ENCODE results near the gene OTOS. TPM values are rescaled to one million over a fixed set of nuclear protein-coding genes. Genes with fewer than 3 reads are reported as not detected.
A peak's percentile ranks its signal among the peaks of the same experiment; 100 is the strongest.

OTOS gene
- total RNA-seq, 2 experiments from 2014 or later = not detected

- no peaks in the 10 kb centered on the region for H3K9me3 Mint-ChIP-seq
- Histone ChIP-seq H3K4me3 (ENCODE audit: low read length) (no peak overlapping the region), H3K27me3 (ENCODE audit: control insufficient read depth in 1 of 2, insufficient read depth in 2 of 2, low read length in 2 of 2) (peaks cover 6 to 18% of the 10 kb centered on the region in 2 experiments), H3K9me3 (ENCODE audit: control insufficient read depth in 1 of 2, insufficient read depth in 1 of 2, low read length in 2 of 2) (peaks cover 0 to 4% of the 10 kb centered on the region in 2 experiments), H3K4me1 (ENCODE audit: insufficient read depth, low read length) (peaks cover 8% of the 10 kb centered on the region), H3K36me3 (ENCODE audit: insufficient read depth, low read length) (no peaks in the 10 kb centered on the region), H3K27ac (ENCODE audit: low read depth in 1 of 2, low read length in 2 of 2) (no peak overlapping the region)
- TF ChIP-seq CTCF (IDR thresholded peaks at IDR 0.05) = no peak
- no peak overlapping the region for H3K27ac Mint-ChIP-seq
- peaks cover 4% of the 10 kb centered on the region for H3K27me3 Mint-ChIP-seq
- DNase-seq = no peak
- no peak overlapping the region for H3K4me3 Mint-ChIP-seq
- H3K36me3 Mint-ChIP-seq (ENCODE audit: low read depth) = no peaks in the 10 kb centered on the region
- ATAC-seq (ENCODE audit: poor library complexity) = no peak
- intact Hi-C loops (cut with DNase I, micrococcal nuclease) = loop anchor here (1.0 to 10.0 kb wide), 5 partner anchors 83 to 1780 kb away; no protein-coding TSS in a partner anchor
- H3K4me1 Mint-ChIP-seq (ENCODE audit: low read depth) = no peaks in the 10 kb centered on the region
- ChIA-PET CTCF (interaction anchor here (0.9 to 4.4 kb wide), 2 partner anchors 9 to 85 kb away, joined by 5 to 56 read pairs; partner anchors contain the start of gene COPS9), POLR2A (no interaction called here)
Measured at GRCh38 chr2:240144649-240145261, 4.3 kb upstream of the OTOS start.

GRCh38 chr2:240143801-240144648, 3.6 kb upstream of the OTOS start:
- peak; percentile 93 for TF ChIP-seq CTCF (IDR thresholded peaks at IDR 0.05)
- POLR2A ChIA-PET = interaction anchor here (1.2 kb wide), 1 partner anchor 83 kb away, joined by 7 read pairs; no protein-coding TSS in a partner anchor
- H3K4me3 Mint-ChIP-seq = no peak overlapping the region
- ATAC-seq (ENCODE audit: poor library complexity) (peak; percentile 98), DNase-seq (peak; percentile 65 to 89 (median 78))
- no peak overlapping the region for H3K4me3 ChIP-seq (ENCODE audit: low read length)
- peaks cover 4% of the 10 kb centered on the region for H3K27me3 Mint-ChIP-seq
- CTCF ChIA-PET = interaction anchor here (0.6 to 4.4 kb wide), 14 partner anchors 8 to 1446 kb away, joined by 3 to 56 read pairs (median 4); partner anchors contain the start of genes COPS9 and NDUFA10
- peaks cover 8% of the 10 kb centered on the region for H3K4me1 ChIP-seq (ENCODE audit: insufficient read depth, low read length)
- no peaks in the 10 kb centered on the region for H3K36me3 ChIP-seq (ENCODE audit: insufficient read depth, low read length)
- no peaks in the 10 kb centered on the region for H3K36me3 Mint-ChIP-seq (ENCODE audit: low read depth)
- no peaks in the 10 kb centered on the region for H3K9me3 ChIP-seq (ENCODE audit: control insufficient read depth in 1 of 2, insufficient read depth in 1 of 2, low read length in 2 of 2)
- no peaks in the 10 kb centered on the region for H3K4me1 Mint-ChIP-seq (ENCODE audit: low read depth)
- peaks cover 6 to 11% of the 10 kb centered on the region in 2 experiments for H3K27me3 ChIP-seq (ENCODE audit: control insufficient read depth in 1 of 2, insufficient read depth in 2 of 2, low read length in 2 of 2)
- intact Hi-C loops (cut with DNase I, micrococcal nuclease) = loop anchor here (1.0 to 10.0 kb wide), 6 partner anchors 83 to 1779 kb away; no protein-coding TSS in a partner anchor
- H3K9me3 Mint-ChIP-seq = no peaks in the 10 kb centered on the region
- H3K27ac Mint-ChIP-seq = no peak overlapping the region
- H3K27ac ChIP-seq (ENCODE audit: low read depth in 1 of 2, low read length in 2 of 2) = no peak overlapping the region

GRCh38 chr2:240143276-240143675, 2.8 kb upstream of the OTOS start:
- peaks cover 8% of the 10 kb centered on the region for H3K4me1 ChIP-seq (ENCODE audit: insufficient read depth, low read length)
- DNase-seq (no peak), ATAC-seq (ENCODE audit: poor library complexity) (no peak)
- no peak overlapping the region for H3K27ac ChIP-seq (ENCODE audit: low read depth in 1 of 2, low read length in 2 of 2)
- no peaks in the 10 kb centered on the region for H3K36me3 Mint-ChIP-seq (ENCODE audit: low read depth)
- no peak overlapping the region for H3K27ac Mint-ChIP-seq
- intact Hi-C loops (cut with DNase I, micrococcal nuclease) = loop anchor here (1.0 to 10.0 kb wide), 6 partner anchors 82 to 1778 kb away; no protein-coding TSS in a partner anchor
- no peaks in the 10 kb centered on the region for H3K36me3 ChIP-seq (ENCODE audit: insufficient read depth, low read length)
- no peaks in the 10 kb centered on the region for H3K4me1 Mint-ChIP-seq (ENCODE audit: low read depth)
- H3K27me3 Mint-ChIP-seq = peaks cover 4% of the 10 kb centered on the region
- TF ChIP-seq CTCF (IDR thresholded peaks at IDR 0.05) = no peak
- H3K27me3 ChIP-seq (ENCODE audit: control insufficient read depth in 1 of 2, insufficient read depth in 2 of 2, low read length in 2 of 2) = peaks cover 6% of the 10 kb centered on the region in 2 experiments
- POLR2A ChIA-PET = interaction anchor here (1.2 kb wide), 1 partner anchor 82 kb away, joined by 7 read pairs; no protein-coding TSS in a partner anchor
- H3K9me3 ChIP-seq (ENCODE audit: control insufficient read depth in 1 of 2, insufficient read depth in 1 of 2, low read length in 2 of 2) = no peaks in the 10 kb centered on the region
- no peak overlapping the region for H3K4me3 ChIP-seq (ENCODE audit: low read length)
- H3K9me3 Mint-ChIP-seq = no peaks in the 10 kb centered on the region
- CTCF ChIA-PET = interaction anchor here (1.0 to 4.4 kb wide), 11 partner anchors 9 to 1447 kb away, joined by 3 to 56 read pairs (median 4); partner anchors contain the start of gene NDUFA10
- no peak overlapping the region for H3K4me3 Mint-ChIP-seq
